Esophagus squamous epithelium (tissue), 5 donors: Measurements from ENCODE around the gene SPOCK1. TPM values are rescaled to one million over a fixed set of nuclear protein-coding genes. Genes with fewer than 3 reads are reported as not detected.

Experiments
- DNase-seq: peaks from one replicate; lab custom pipeline; 2025; lab: John Stamatoyannopoulos, UW
- H3K27ac ChIP-seq, 4 donors: fragments of 200-600 bp; sonication (generic); one replicate each; pipeline ENCODE4 v1.5.1; 2016 to 2019; ENCODE audit warnings: mild to moderate bottlenecking in 1 of 4
- H3K27me3 ChIP-seq, 4 donors: fragments of 200-600 bp; sonication (generic); 1 replicate in 3 of 4; 2 replicates in 1 of 4; pipeline versions ENCODE4 v1.5.1 to v1.6.0; 2017 to 2021; ENCODE audit warnings: antibody characterized with exemption in 1 of 4
- H3K36me3 ChIP-seq, 3 donors: fragments of 200-600 bp; sonication (generic); one replicate each; pipeline ENCODE4 v1.5.1; 2016 to 2019
- H3K4me1 ChIP-seq, 3 donors: fragments of 200-600 bp; sonication (generic); one replicate each; pipeline ENCODE4 v1.5.1; 2017 to 2019
- H3K4me3 ChIP-seq, 4 donors: fragments of 200-600 bp; sonication (generic); 1 replicate in 3 of 4; 2 replicates in 1 of 4; pipeline ENCODE4 v1.5.1; 2016 to 2019; ENCODE audit warnings: mild to moderate bottlenecking in 2 of 4, moderate library complexity in 1 of 4
- H3K9me3 ChIP-seq, 3 donors: fragments of 200-600 bp; sonication (generic); one replicate each; pipeline ENCODE4 v1.5.1; 2016 to 2019
- CTCF ChIP-seq, 6 experiments: fragments of 450-650 bp in 4 of 6; fragments of 200-600 bp in 2 of 6; sonication (generic) in 2 of 6; IDR thresholded peaks; one replicate each; pipeline ENCODE4 v1.5.1; 2016 to 2019; ENCODE audit warnings: antibody characterized with exemption in 6 of 6, mild to moderate bottlenecking in 4 of 6, moderate library complexity in 4 of 6
- POLR2A ChIP-seq, 4 donors: fragments of 450-650 bp; IDR thresholded peaks; one replicate each; pipeline ENCODE4 v1.6.1; 2017; ENCODE audit warnings: antibody characterized with exemption in 4 of 4, mild to moderate bottlenecking in 4 of 4, moderate library complexity in 3 of 4
- WGBS, 2 donors: methylation state at CpG; one replicate each; pipeline ENCODE4 v1.1.5; 2018; 5-methylcytosine and 5-hydroxymethylcytosine counted together
- intact Hi-C: fragments of 100-400 bp; cut with DNase I; formaldehyde crosslinking; loops from one replicate; pipeline ENCODE4 v1.15.0; 2022
- total RNA-seq, 4 donors: library from RNA; depleted of rRNA; stranded (reverse); fragments of >200 nt; gene quantifications; one replicate each; pipeline ENCODE4 v1.1.0, GENCODE V29; 2016
- donor health status: DM: yes; HTN: yes; CAD: no.

Gene SPOCK1
- total RNA-seq, 4 donors from 2014 or later, result 0.99 to 21.9 (median 8.1) TPM

DNA sequence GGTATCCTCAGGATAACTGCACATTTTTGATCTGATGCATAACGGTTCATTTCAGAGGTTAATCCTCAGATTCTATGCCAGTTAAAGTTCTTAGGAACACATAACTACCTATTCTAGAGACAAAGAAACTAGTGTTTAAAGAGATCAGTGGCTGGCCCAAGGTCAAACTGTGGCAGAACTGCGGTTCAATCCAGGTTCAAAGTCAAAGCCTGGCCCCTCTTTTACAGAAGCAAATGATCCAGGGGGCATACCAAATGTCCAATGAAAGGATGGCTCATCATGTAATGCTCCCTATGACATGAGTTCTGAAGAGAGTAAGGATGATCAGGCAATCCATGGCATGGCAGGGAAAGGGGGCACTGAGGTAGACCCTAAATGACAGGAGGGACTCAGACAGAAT, 283.3 kb downstream of the SPOCK1 start:
- Histone ChIP-seq H3K4me1 (peaks cover 5 to 17% (median 11%) of the 10 kb centered on the region in 3 donors), H3K9me3 (no peaks in the 10 kb centered on the region), H3K36me3 (no peaks in the 10 kb centered on the region), H3K27me3 (no peaks in the 10 kb centered on the region), H3K27ac (no peak overlapping the region), H3K4me3 (no peak overlapping the region)
- TF ChIP-seq CTCF (IDR thresholded peaks at IDR 0.05), result no peak
- TF ChIP-seq POLR2A (IDR thresholded peaks at IDR 0.05), result no peak
- intact Hi-C loops, result loop anchor here (10.0 kb wide), 1 partner anchor 411 kb away; no protein-coding TSS in a partner anchor
- WGBS, 2 donors, result 39 to 55% methylated on average over 2 of the region's 2 CpGs
- no peak for DNase-seq

DNA sequence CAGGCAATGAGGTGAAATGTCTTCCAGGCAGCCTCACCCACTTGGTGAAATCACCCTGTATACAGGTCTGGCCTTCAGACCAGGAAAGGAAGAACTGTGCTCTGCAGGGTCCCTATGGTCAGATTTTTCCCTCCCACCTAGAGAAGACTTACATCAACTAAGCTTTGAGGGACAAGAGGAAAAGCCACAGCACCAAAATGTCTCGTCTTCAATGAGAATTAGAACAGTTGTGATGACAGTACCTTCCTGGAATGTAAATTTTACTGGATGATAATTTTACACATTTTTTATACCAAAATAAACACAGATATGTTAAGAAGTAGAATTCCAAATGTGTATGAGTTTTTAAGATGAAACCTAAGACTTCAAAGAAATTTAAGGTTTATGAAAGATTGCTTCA, 283.9 kb downstream of the SPOCK1 start:
- no peak for TF ChIP-seq POLR2A (IDR thresholded peaks at IDR 0.05)
- no peak for TF ChIP-seq CTCF (IDR thresholded peaks at IDR 0.05)
- H3K4me3 ChIP-seq, result no peak overlapping the region
- H3K9me3 ChIP-seq, result no peaks in the 10 kb centered on the region
- intact Hi-C loops, result loop anchor here (10.0 kb wide), 1 partner anchor 410 kb away; no protein-coding TSS in a partner anchor
- H3K36me3 ChIP-seq, result no peaks in the 10 kb centered on the region
- H3K4me1 ChIP-seq, result peaks cover 5 to 17% (median 11%) of the 10 kb centered on the region in 3 donors
- 57 to 75% methylated on average over 1 of the region's 1 CpG for WGBS, 2 donors
- no peak overlapping the region for H3K27ac ChIP-seq
- DNase-seq, result no peak
- H3K27me3 ChIP-seq, result no peaks in the 10 kb centered on the region

DNA sequence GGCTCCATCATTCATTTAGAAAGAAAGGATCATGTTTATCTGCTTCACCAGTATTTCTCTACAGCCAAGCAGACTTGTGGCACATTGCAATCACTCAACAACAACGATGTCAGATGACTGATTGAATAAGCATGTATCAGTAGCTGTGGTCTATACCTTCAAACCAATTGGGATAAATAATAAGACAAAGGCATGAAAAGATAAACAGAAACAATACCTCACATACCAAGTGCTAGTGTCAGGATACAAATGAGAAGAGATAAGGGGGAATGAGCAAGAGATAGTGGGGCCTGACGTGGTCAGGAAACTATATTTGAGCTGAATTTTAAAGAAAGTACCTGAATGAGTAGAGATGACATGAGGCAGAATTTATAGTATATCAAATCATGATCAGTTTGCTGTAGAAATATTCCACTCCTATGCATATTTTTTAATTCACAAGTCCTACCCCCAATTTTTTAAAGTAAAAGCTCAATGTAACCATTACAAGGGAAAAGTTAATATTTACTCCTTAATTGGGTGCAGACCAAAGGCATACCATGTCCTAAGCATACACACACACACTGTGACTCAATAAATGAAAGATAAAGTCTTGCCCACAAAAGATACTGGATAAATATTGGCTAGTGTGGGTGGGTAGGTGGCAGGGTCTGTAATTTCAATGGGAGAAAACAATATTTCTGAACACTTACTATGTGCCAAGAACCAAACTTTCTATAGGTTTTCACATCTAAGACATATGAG, 284.5 kb downstream of the SPOCK1 start:
- Histone ChIP-seq H3K27ac (no peak overlapping the region), H3K36me3 (no peaks in the 10 kb centered on the region), H3K9me3 (no peaks in the 10 kb centered on the region), H3K4me1 (peaks cover 5 to 17% (median 11%) of the 10 kb centered on the region in 3 donors), H3K4me3 (no peak overlapping the region), H3K27me3 (no peaks in the 10 kb centered on the region)
- intact Hi-C loops, result loop anchor here (10.0 kb wide), 1 partner anchor 410 kb away; no protein-coding TSS in a partner anchor
- no peak for DNase-seq
- WGBS, 2 donors, result 61 to 84% methylated on average over 2 of the region's 2 CpGs
- no peak for TF ChIP-seq CTCF (IDR thresholded peaks at IDR 0.05)
- TF ChIP-seq POLR2A (IDR thresholded peaks at IDR 0.05), result no peak

DNA sequence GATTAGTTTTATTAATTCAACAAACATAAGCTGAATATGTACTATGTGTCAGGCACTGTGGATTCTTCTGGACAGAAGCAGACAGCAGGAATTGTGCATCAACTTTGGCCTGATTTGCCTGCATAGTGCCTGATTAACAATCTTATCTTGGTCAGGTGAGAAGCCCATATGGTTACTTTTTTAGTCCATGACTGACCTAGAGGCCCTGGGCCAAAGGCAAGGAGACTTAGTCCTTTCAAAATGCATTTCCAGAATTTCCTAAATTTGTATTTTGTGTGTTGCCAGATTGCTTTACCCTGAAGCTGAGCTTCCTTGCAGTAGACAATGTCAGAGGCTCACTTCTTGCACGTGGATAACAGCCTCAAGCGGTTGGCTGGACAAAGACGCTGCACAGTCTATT, 286.7 kb downstream of the SPOCK1 start:
- Histone ChIP-seq H3K9me3 (no peaks in the 10 kb centered on the region), H3K27ac (no peak overlapping the region), H3K4me1 (no peaks in the 10 kb centered on the region), H3K27me3 (no peaks in the 10 kb centered on the region), H3K36me3 (no peaks in the 10 kb centered on the region), H3K4me3 (no peak overlapping the region)
- TF ChIP-seq CTCF (IDR thresholded peaks at IDR 0.05), result no peak
- 93% methylated on average over 3 of the region's 3 CpGs; no CpG with 5 or more reads in 1 of the 2 donors for WGBS, 2 donors
- DNase-seq, result no peak
- intact Hi-C loops, result loop anchor here (10.0 kb wide), 1 partner anchor 408 kb away; no protein-coding TSS in a partner anchor

- no peak for DNase-seq
- TF ChIP-seq POLR2A (IDR thresholded peaks at IDR 0.05) (no peak), CTCF (IDR thresholded peaks at IDR 0.05) (no peak)
- 75 to 76% methylated on average over 9 of the region's 9 CpGs for WGBS, 2 donors
- no peaks in the 10 kb centered on the region for H3K36me3 ChIP-seq
- no peaks in the 10 kb centered on the region for H3K27me3 ChIP-seq
- no peak overlapping the region for H3K27ac ChIP-seq
- no peaks in the 10 kb centered on the region for H3K9me3 ChIP-seq
- intact Hi-C loops, result no loop called here
- H3K4me3 ChIP-seq, result no peak overlapping the region
- H3K4me1 ChIP-seq, result peaks cover 0 to 17% (median 3%) of the 10 kb centered on the region in 3 donors
These were observed 289.8 kb downstream of the SPOCK1 start for GRCh38 chr5:137209232-137209809.
